ENCODE results near the gene JAKMIP1.

JAKMIP1 gene

DNA sequence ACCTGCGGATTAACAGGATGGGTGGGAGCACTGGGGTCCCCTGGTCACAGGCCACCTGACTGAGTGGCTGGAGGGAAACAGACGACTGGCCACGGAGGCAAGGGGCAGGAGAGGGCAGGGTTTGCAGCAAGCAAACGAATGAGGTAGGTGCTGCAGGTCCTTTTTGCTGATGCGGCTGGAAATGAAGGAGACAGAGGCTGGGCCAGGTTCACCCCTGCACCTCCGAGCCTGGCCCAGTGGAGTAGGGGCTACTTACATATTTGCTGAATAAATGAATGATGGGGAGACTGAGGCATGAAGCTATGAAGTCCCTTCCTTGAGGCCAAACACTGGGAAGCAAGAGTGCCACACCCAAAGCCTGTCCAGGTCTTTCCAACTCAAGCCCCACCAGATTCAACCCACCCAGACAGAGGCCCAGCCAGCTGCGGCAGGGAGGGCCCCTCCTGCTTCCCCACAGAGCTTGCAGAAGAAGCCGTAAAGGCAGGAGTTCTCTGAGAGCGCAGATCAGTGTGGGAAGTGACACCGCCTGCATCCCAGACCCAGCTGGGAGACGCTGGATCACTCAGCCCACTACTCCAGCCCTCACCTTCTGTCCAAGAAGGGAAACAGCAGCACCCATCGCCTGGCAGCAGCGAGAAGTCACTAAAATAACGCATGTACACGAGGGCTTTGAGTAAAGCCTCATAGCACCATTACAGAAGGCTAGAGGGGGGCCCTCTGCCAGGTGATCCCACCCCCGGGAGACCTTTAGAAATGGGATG is 146.0 kb downstream of the JAKMIP1 start:
- H3K27ac ChIP-seq: no peak overlapping the region
- DNase-seq (ENCODE audit: low spot score): no peak
- CTCF ChIA-PET: no interaction called here
- POLR2A ChIA-PET (ENCODE audit: low non-redundant PET): no interaction called here
- TF ChIP-seq CTCF (conservative IDR thresholded peaks at IDR 0.05; ENCODE audit: low read depth): no peak

- no peak for TF ChIP-seq CTCF (conservative IDR thresholded peaks at IDR 0.05; ENCODE audit: low read depth)
- POLR2A ChIA-PET (ENCODE audit: low non-redundant PET): no interaction called here
- CTCF ChIA-PET: interaction anchor here (0.8 kb wide), 1 partner anchor 694 kb away, joined by 9 read pairs; no protein-coding TSS in a partner anchor
These were observed 147.7 kb downstream of the JAKMIP1 start for GRCh38 chr4:6052679-6053078.

DNA sequence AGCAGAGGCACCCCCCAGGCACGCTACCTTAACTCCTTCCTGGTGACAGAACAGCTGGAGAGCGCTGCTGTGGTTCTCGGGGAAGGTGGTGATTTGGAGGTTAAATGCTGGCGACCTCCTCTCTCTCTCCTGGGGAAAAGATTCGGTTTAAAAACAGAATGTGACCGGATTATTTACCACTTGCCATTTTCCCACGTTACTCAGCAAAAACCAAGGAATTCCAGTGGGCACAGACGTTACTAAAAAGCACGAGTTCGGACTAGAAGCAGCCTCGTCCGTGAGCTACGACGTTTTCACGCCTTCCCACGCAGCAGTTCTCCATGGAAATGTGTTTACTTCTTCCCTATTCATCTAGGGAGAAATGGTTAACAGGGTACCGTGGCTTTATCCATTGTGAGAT is 149.8 kb downstream of the JAKMIP1 start:
- DNase-seq (ENCODE audit: low spot score): no peak
- CTCF ChIA-PET: no interaction called here
- POLR2A ChIA-PET (ENCODE audit: low non-redundant PET): no interaction called here
- TF ChIP-seq CTCF (conservative IDR thresholded peaks at IDR 0.05; ENCODE audit: low read depth): no peak
- H3K27ac ChIP-seq: no peak overlapping the region

More at GRCh38 chr4:6052679-6053078, 147.7 kb downstream of the JAKMIP1 start:
- no peak overlapping the region for H3K27ac ChIP-seq
- no peak for DNase-seq (ENCODE audit: low spot score)

DNA sequence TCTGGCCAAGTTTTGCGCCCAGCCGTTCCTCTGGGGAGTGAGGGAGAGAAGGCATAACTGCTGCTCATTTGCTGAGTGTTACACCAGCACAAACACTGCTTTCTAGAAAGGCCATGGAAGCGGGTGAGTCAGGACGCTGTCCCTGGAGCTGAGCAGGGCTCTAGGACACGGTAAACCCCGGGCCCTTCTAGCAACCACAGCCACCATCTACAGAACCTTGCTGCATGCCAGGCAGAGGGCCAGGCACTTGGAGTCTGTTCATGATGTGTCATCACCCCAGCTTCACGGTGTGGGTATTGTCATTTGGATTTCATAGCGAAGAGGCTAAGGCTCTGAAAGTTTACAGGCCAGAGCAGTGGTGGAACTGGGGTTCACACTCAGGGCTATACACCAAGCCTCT is 150.4 kb downstream of the JAKMIP1 start:
- no peak for TF ChIP-seq CTCF (conservative IDR thresholded peaks at IDR 0.05; ENCODE audit: low read depth)
- DNase-seq (ENCODE audit: low spot score): no peak
- ChIA-PET POLR2A (ENCODE audit: low non-redundant PET) (no interaction called here), CTCF (no interaction called here)
- H3K27ac ChIP-seq: no peak overlapping the region

DNA sequence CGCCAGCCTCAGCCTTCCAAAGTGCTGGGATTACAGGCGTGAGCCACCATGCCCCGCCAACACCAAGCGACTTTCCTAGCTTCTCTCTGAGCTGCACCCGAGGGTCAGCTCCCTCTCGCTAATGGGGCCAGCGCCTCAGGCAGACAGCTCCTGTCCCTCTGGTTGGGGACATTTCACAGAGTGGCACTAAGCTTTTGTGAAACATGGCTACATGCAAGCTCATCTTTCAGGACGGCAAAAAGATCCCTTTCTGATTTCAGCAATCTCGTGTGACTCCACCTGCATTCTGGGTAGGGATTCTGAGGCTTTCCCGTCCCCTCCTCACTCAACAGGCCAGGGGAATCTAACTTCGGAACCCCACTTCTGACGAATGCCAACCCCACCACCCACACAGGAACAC is 151.1 kb downstream of the JAKMIP1 start:
- H3K27ac ChIP-seq: no peak overlapping the region

GRCh38 chr4:6048537-6048936 is 151.8 kb downstream of the JAKMIP1 start:
- no peak for TF ChIP-seq CTCF (conservative IDR thresholded peaks at IDR 0.05; ENCODE audit: low read depth)
- H3K27ac ChIP-seq: no peak overlapping the region
- ChIA-PET CTCF (no interaction called here), POLR2A (ENCODE audit: low non-redundant PET) (no interaction called here)
- no peak for DNase-seq (ENCODE audit: low spot score)

More for the DNA sequence above, 151.1 kb downstream of the JAKMIP1 start:
- TF ChIP-seq CTCF (conservative IDR thresholded peaks at IDR 0.05; ENCODE audit: low read depth): no peak
- no peak for DNase-seq (ENCODE audit: low spot score)
- CTCF ChIA-PET: interaction anchor here (0.6 kb wide), 1 partner anchor 115 kb away, joined by 3 read pairs; no protein-coding TSS in a partner anchor
- POLR2A ChIA-PET (ENCODE audit: low non-redundant PET): no interaction called here

All from RWPE1 (cell line).